Smooth muscle cell (in vitro differentiated cells): Measurements from ENCODE around the gene DDA1. TPM values are rescaled to one million over a fixed set of nuclear protein-coding genes. Genes with fewer than 3 reads are reported as not detected.

Experiments used
- DNase-seq: peaks from one replicate; lab custom pipeline; 2025; ENCODE audit not compliant: unreplicated experiment; lab: John Stamatoyannopoulos, UW
- H2AFZ ChIP-seq: fragments of 200-600 bp; sonication (generic); 2 replicates; pipeline ENCODE4 v1.6.0; 2016; ENCODE audit warnings: antibody characterized with exemption, low read depth, mild to moderate bottlenecking
- H3F3A ChIP-seq: fragments of 200-600 bp; sonication (generic); 2 replicates; pipeline ENCODE4 v1.6.0; 2017; ENCODE audit warnings: antibody characterized with exemption, low read depth
- H3K27ac ChIP-seq: fragments of 200-600 bp; sonication (generic); 2 replicates; pipeline ENCODE4 v1.5.1; 2016; ENCODE audit warnings: low read depth, mild to moderate bottlenecking
- H3K27me3 ChIP-seq: fragments of 200-600 bp; sonication (generic); 2 replicates; pipeline ENCODE4 v1.6.1; 2016; ENCODE audit warnings: low read depth, mild to moderate bottlenecking
- H3K36me3 ChIP-seq: fragments of 200-600 bp; sonication (generic); 2 replicates; pipeline ENCODE4 v1.5.1; 2016; ENCODE audit warnings: low read depth
- H3K4me1 ChIP-seq: fragments of 200-600 bp; sonication (generic); 2 replicates; pipeline ENCODE4 v1.5.1; 2016; ENCODE audit warnings: low read depth
- H3K4me2 ChIP-seq: fragments of 200-600 bp; sonication (generic); 2 replicates; pipeline ENCODE4 v1.6.0; 2016; ENCODE audit warnings: mild to moderate bottlenecking
- H3K4me3 ChIP-seq: fragments of 200-600 bp; sonication (generic); 2 replicates; pipeline ENCODE4 v1.5.1; 2016; ENCODE audit warnings: mild to moderate bottlenecking
- H3K79me2 ChIP-seq: fragments of 200-600 bp; sonication (generic); 2 replicates; pipeline ENCODE4 v1.6.0; 2016; ENCODE audit warnings: low read depth, mild to moderate bottlenecking
- H3K9ac ChIP-seq: fragments of 200-600 bp; sonication (generic); 2 replicates; pipeline ENCODE4 v1.6.0; 2016; ENCODE audit warnings: low read depth
- H3K9me3 ChIP-seq: fragments of 200-600 bp; sonication (generic); replicated peaks from 2 replicates; pipeline ENCODE4 v1.5.1; 2016; ENCODE audit warnings: low read depth
- H4K20me1 ChIP-seq: fragments of 200-600 bp; sonication (generic); 2 replicates; pipeline ENCODE4 v1.6.0; 2016; ENCODE audit warnings: low read depth
- WGBS: methylation state at CpG from one replicate; pipeline ENCODE4 v1.1.7; 2016; ENCODE audit warnings: low lambda C conversion rate; 5-methylcytosine and 5-hydroxymethylcytosine counted together
- polyA plus RNA-seq: library from polyadenylated mRNA; unstranded; fragments of >200 nt; fragmentation: Nextera tagmentation; extraction: Ambion mirVana; gene quantifications from 2 replicates; pipeline ENCODE4 v1.2.1, GENCODE V29; 2016
- total RNA-seq: library from RNA; depleted of rRNA; stranded (reverse); fragments of >200 nt; gene quantifications from 2 replicates; pipeline ENCODE4 v1.2.3, GENCODE V29; 2014
- TF ChIP-seq, protein P1 (sequence below): fragments of 200-600 bp; sonication (generic); IDR thresholded peaks from 2 replicates; pipeline ENCODE4 v1.5.1; 2017; ENCODE audit warnings: borderline replicate concordance, mild to moderate bottlenecking, antibody characterized with exemption; ENCODE audit not compliant: insufficient read depth, poor library complexity, severe bottlenecking

DDA1 gene
- total and polyA plus RNA-seq, 2 experiments from 2014 or later = 26.5 to 51.8 TPM

DNA sequence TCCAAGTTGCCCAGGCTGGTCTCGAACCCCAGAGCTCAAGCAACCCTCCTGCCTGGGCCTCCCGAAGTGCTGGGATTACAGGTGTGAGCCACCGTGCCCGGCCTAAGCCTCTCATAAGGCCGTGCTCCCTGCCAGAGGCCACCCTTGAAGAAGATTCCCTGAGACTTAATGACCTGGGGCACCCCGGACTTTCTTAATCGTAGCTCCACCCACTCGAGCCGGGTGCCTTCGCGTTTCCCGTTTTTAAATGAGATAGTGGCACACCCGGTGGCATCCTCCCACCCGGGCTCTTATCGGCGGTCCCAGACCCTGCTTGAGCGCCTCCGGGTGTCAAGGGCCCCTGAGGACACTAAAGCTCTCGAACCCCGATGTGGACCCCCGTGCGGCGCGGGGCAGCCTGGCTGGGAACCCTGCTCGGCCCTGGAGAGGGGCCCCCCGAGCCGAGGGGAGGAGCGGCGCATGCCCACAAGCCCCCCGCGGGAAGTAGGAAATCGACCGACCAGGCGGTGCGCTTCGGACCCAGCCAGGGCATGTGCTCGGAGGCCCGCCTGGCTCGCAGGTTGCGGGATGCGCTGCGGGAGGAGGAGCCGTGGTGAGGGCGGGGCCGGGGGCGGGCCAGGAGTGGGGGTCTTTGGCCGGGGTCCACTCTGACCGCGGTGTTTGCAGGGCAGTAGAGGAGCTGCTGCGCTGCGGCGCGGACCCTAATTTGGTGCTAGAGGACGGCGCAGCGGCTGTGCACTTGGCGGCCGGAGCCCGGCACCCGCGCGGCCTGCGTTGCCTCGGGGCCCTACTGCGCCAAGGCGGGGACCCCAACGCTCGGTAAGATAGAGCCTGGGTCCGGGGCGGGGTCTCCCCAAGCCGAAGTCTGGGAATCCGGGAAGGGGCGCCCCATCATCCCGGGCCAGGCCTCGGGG, 27.7 kb upstream of the DDA1 start, which contains the start of gene ANKLE1:
Gene ANKLE1, plus strand, starts transcription at position 511 of the 914 bp plus-strand sequence. Its CDS starts 20 bp downstream, at position 531.
- H3K27ac ChIP-seq = no peak within 1 kb of the TSS
- H2AFZ ChIP-seq = peak within 1 kb of the TSS; percentile 61
- peak; percentile 11 for DNase-seq
- H3K9ac ChIP-seq = no peak within 1 kb of the TSS
- no peaks in the 10 kb centered on the region for H3K27me3 ChIP-seq
- peak within 1 kb of the TSS; percentile 40 for H3K4me3 ChIP-seq
- H3K36me3 ChIP-seq = no peaks in the 10 kb centered on the region
- H4K20me1 ChIP-seq = no peaks in the 10 kb centered on the region
- no peaks in the 10 kb centered on the region for H3K4me1 ChIP-seq
- no peaks in the 10 kb centered on the region for H3F3A ChIP-seq
- H3K9me3 ChIP-seq = no peaks in the 10 kb centered on the region
- TF ChIP-seq, protein P1, sequence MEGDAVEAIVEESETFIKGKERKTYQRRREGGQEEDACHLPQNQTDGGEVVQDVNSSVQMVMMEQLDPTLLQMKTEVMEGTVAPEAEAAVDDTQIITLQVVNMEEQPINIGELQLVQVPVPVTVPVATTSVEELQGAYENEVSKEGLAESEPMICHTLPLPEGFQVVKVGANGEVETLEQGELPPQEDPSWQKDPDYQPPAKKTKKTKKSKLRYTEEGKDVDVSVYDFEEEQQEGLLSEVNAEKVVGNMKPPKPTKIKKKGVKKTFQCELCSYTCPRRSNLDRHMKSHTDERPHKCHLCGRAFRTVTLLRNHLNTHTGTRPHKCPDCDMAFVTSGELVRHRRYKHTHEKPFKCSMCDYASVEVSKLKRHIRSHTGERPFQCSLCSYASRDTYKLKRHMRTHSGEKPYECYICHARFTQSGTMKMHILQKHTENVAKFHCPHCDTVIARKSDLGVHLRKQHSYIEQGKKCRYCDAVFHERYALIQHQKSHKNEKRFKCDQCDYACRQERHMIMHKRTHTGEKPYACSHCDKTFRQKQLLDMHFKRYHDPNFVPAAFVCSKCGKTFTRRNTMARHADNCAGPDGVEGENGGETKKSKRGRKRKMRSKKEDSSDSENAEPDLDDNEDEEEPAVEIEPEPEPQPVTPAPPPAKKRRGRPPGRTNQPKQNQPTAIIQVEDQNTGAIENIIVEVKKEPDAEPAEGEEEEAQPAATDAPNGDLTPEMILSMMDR = no peak
- H3K79me2 ChIP-seq = no peaks in the 10 kb centered on the region
- 16% methylated on average over 63 of the region's 75 CpGs for WGBS
- peak within 1 kb of the TSS; percentile 88 for H3K4me2 ChIP-seq

DNA sequence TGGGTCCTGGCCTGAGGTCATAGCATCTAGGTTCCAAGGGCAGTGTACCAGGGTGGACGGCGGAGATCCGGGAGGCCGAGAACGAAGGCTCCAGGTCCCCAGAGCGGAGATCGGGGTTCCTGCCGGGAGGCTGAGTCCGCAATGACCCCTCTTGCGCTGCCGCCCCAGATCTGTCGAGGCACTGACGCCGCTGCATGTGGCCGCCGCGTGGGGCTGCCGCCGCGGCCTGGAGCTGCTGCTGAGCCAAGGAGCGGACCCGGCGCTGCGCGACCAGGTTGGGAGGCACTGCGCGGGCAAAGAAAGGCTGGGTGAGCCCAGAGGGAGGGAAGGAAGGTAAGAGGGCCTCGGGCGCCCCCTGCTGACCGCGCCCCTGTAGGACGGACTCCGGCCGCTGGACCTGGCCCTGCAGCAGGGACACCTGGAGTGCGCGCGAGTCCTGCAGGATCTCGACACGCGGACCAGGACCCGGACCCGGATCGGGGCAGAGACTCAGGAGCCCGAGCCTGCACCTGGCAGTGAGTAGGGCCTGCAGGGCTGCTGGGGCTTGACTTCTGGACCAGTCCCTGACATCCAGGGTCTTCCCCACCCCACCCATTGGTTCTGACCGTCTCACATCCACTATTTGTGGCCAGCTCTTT, 26.8 kb upstream of the DDA1 start:
- Histone ChIP-seq H3K4me2 (peak overlapping the region; percentile 88), H2AFZ (peak overlapping the region; percentile 61), H3F3A (no peaks in the 10 kb centered on the region), H3K27me3 (no peaks in the 10 kb centered on the region), H3K9me3 (no peaks in the 10 kb centered on the region), H3K4me1 (no peaks in the 10 kb centered on the region), H3K9ac (no peak overlapping the region), H3K79me2 (no peaks in the 10 kb centered on the region), H3K4me3 (peak overlapping the region; percentile 40), H4K20me1 (no peaks in the 10 kb centered on the region), H3K36me3 (no peaks in the 10 kb centered on the region), H3K27ac (no peak overlapping the region)
- TF ChIP-seq, protein P1 = peak; percentile 96
- peak; percentile 64 for DNase-seq
- 9% methylated on average over 41 of the region's 45 CpGs for WGBS

DNA sequence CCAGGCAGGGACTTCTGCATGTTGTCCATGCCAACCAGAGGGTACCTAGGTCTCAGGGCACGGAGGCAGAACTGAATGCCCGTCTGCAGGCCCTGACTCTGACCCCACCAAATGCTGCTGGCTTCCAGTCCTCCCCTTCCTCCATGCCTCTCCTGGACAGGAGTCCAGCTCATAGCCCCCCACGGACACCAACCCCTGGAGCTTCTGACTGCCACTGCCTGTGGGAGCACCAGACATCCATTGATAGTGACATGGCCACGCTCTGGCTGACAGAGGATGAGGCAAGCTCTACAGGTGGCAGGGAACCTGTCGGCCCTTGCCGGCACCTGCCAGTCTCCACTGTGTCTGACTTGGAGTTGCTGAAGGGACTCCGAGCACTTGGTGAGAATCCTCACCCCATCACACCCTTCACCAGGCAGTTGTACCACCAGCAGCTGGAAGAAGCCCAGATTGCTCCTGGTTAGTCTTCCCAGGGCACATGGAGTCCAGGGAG, 25.8 kb upstream of the DDA1 start:
- Histone ChIP-seq H3K4me2 (no peak overlapping the region), H3K4me3 (no peak overlapping the region), H3K27ac (no peak overlapping the region), H3K36me3 (no peaks in the 10 kb centered on the region), H4K20me1 (no peaks in the 10 kb centered on the region), H3F3A (no peaks in the 10 kb centered on the region), H2AFZ (no peak overlapping the region), H3K9me3 (no peaks in the 10 kb centered on the region), H3K27me3 (no peaks in the 10 kb centered on the region), H3K9ac (no peak overlapping the region), H3K79me2 (no peaks in the 10 kb centered on the region), H3K4me1 (no peaks in the 10 kb centered on the region)
- DNase-seq = no peak
- whole genome bisulfite sequencing = 88% methylated on average over 7 of the region's 7 CpGs
- TF ChIP-seq, protein P1 = no peak
